Stimulated activated memory B cell treated with anti-CD40 and anti-IgM and Interleukin-4, amounts not matched to agents 10 μg/mL and 1 μg/mL and 100 μg/mL, for 72 hours (primary cell): ENCODE data around the gene CNBP.
"Not testable (repeated sequence)": the region's sequence is repeated elsewhere in the genome, so short reads cannot be mapped to it uniquely, and the experiment has no call there.

Experiments used
- ATAC-seq: fragments of 150-1000 bp; cut with Tn5 transposase; 2 replicates; pipeline ENCODE4 v1.10.0; 2021
- H3K27ac Mint-ChIP-seq: one replicate; pipeline ENCODE4 v1.8.0; 2022; ENCODE audit warnings: mild to moderate bottlenecking, mixed read lengths
- H3K27me3 Mint-ChIP-seq: one replicate; pipeline ENCODE4 v1.8.0; 2022; ENCODE audit warnings: mixed read lengths
- H3K36me3 Mint-ChIP-seq: one replicate; pipeline ENCODE4 v1.8.0; 2022; ENCODE audit warnings: mixed read lengths
- H3K4me1 Mint-ChIP-seq: one replicate; pipeline ENCODE4 v1.8.0; 2022; ENCODE audit warnings: mixed read lengths
- H3K4me3 Mint-ChIP-seq: one replicate; pipeline ENCODE4 v1.8.0; 2022; ENCODE audit warnings: mild to moderate bottlenecking, moderate library complexity, mixed read lengths
- H3K9me3 Mint-ChIP-seq: one replicate; pipeline ENCODE4 v1.8.0; 2022; ENCODE audit warnings: mixed read lengths

Gene CNBP

DNA sequence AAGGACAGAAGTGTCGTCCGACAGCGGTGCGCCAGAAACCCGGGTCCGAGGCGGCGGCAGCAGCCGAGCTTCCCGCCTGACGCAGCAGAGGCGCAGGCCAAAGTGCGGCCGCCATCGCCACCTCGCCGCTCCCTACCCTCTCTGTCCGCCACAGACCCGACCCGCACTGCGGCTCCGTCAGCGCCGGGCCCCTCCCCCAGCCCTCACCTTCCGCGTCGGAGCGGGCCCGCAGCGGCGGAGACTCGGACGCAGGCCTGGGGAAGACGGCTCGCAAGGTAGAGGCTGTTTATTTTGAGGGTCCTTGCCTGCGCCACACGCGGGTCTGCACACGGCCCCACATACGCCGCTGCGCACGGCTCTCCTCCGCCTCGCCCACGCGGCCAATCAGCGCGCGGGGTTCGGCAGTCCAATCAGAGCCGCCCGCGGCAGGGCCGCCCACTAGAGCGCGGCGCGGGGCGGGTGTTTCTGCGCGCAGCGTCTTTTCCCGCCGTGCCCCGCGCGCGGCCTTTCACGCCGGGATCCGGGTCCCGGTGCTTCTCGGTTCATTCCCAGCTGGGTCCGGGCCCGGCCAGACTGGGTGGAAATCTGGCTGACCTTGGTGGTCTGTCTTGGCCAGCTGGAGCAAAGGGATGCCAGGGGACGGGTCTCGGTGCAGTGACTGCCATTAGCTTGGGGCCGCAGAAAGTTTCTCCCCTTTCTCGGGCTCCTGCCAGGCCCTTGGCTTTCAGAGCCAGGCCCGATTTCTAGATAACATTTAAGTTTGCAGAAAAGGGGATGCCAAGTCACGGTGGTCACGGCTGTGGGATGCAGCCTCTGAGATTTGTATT is at the start of gene CNBP:
Gene CNBP, minus strand, starts transcription at position 328 of the 827 bp plus-strand sequence. CDS start 12,139 bp downstream, outside the sequence.
- peaks cover 33% of the 10 kb centered on the region for H3K36me3 Mint-ChIP-seq
- peaks cover 51% of the 10 kb centered on the region for H3K4me1 Mint-ChIP-seq
- peak; percentile 100 for ATAC-seq

DNA sequence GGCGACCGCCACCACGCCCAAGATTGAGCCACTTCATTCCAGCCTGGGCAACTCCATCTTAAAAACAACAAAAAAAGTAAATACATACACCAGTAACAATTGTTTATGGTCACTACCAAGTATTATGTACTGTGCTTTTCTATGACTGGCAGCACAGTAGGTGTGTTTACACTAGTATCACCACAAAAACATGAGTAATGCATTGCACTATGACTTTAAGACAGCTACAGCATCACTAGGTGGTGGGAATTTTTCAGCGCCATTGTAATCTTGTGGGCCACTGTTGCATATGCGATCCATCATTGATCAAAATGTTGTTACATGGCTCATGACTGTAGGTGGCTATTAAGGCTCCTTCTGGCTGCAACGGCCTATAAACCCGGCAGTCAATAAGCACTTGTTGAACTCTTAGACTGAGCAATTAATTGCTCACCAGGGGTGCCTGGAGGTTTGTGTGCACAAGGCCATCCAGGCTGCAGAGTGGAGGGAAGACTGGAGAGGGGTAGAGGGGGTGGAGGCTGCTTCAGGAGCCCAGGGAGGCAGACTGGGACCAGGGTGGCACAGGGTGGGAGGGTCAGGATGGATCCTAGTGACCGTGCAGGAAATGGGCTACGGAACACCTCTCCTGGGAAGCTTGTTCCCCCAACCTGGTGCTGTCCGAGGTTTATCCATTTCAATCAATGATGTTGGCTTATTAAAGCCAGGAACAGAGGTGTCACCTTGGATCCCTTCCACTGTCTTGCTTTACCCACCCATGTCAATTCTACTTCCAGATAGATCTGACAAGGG is 47.8 kb upstream of the CNBP start:
- no peak for ATAC-seq
- peak overlapping the region; percentile 36 for H3K27ac Mint-ChIP-seq

More for the DNA sequence above, at the start of gene CNBP:
- Mint-ChIP-seq H3K9me3 (no peaks in the 10 kb centered on the region), H3K4me3 (peak within 1 kb of the TSS; percentile 95), H3K27ac (peak within 1 kb of the TSS; percentile 100), H3K27me3 (no peaks in the 10 kb centered on the region)

DNA sequence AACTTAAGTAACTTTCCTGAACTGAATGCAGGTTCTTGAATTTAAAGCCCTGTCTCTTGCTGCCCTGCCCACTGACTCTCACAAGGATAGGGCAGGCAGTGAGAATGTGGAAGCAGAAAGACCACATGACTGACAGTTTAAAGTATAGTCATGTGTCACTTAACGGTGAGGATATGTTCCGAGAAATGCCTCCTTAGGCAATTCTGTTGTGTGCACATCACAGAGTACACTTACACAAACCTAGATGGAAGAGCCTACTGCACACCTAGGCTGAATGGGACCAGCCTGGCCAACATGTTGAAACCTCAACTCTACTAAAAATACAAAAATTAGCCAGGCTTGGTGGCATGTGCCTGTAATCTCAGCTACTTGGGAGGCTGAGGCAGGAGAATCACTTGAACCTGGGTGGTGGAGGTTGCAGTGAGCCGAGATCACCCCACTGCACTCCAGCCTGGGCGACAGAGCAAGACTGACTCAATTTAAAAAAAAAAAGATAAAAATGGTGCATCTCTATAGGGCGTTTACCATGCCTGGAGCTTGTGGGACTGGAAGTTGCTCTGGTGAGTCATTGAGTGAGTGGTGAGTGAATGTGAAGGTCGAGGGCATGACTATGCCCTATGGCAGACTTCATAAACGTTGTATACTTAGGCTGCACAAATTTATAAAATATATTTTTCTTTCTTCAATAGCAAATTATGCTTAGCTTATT is 46.8 kb upstream of the CNBP start:
- Mint-ChIP-seq H3K9me3 (no peaks in the 10 kb centered on the region), H3K27me3 (no peaks in the 10 kb centered on the region), H3K27ac (peak overlapping the region; percentile 36), H3K4me3 (no peak overlapping the region), H3K4me1 (peaks cover 59% of the 10 kb centered on the region), H3K36me3 (no peaks in the 10 kb centered on the region)
- peak; percentile 58 for ATAC-seq

More for the DNA sequence above, 47.8 kb upstream of the CNBP start:
- H3K36me3 Mint-ChIP-seq = no peaks in the 10 kb centered on the region
- H3K9me3 Mint-ChIP-seq = no peaks in the 10 kb centered on the region
- peaks cover 62% of the 10 kb centered on the region for H3K4me1 Mint-ChIP-seq
- no peaks in the 10 kb centered on the region for H3K27me3 Mint-ChIP-seq
- no peak overlapping the region for H3K4me3 Mint-ChIP-seq

DNA sequence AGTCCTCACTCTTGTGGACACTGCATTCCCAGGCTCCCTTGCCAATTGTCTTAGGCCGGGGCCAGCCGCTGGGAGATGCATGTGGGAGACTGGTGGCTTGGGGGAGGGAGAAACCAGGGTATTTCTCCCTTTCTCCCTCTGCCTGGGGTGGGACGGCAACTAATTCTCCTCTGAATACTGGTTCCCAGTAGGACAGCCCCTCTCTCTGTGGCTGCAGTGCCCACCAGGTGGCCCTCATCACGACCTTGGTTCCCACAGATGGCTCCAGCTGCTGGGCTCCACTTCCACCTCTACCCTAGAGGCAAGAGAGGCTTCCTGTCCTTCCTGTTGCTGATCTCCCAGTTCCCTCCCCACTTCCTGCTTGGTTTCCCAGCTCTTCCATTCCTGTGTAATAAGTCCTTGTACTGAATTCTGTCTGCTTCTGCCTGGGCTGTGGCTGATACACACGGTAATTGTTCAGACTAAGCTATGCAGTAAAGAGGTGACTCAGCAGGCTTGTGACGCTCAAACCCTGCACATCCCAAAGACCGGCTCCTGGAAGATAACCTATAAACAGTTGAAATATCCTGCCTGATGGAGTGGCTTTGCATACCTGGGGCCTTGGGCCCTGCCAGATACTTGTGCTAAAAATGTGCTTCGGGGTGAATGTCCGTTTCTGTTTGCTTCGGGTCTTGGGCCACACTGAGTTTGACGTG is 45.3 kb upstream of the CNBP start:
- peak overlapping the region; percentile 25 for H3K27ac Mint-ChIP-seq
- H3K4me3 Mint-ChIP-seq = no peak overlapping the region
- H3K27me3 Mint-ChIP-seq = no peaks in the 10 kb centered on the region
- H3K9me3 Mint-ChIP-seq = no peaks in the 10 kb centered on the region
- H3K36me3 Mint-ChIP-seq = no peaks in the 10 kb centered on the region
- ATAC-seq = no peak
- H3K4me1 Mint-ChIP-seq = peaks cover 49% of the 10 kb centered on the region

DNA sequence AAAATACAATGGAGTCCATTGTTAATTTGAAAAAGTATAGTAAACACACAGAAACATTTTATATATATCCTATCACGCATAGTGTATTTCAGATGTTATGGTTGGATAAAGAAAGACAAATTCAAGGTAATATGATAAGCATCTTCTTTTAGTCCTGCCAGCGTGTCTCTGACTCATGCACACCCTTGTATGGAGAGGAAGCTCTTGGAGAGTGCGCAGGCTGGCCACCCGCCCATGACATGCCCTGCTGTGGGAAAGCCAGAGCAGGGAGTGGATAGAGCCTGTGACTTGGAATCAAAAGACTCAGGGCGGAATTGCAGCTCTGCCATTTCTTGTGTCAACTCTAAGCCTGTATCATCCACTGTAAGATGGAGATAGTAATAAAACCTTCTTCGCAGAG is 42.7 kb upstream of the CNBP start:
- Mint-ChIP-seq H3K36me3 (no peaks in the 10 kb centered on the region), H3K27me3 (no peaks in the 10 kb centered on the region), H3K9me3 (no peaks in the 10 kb centered on the region), H3K27ac (no peak overlapping the region), H3K4me1 (peaks cover 30% of the 10 kb centered on the region), H3K4me3 (no peak overlapping the region)
- ATAC-seq = no peak

DNA sequence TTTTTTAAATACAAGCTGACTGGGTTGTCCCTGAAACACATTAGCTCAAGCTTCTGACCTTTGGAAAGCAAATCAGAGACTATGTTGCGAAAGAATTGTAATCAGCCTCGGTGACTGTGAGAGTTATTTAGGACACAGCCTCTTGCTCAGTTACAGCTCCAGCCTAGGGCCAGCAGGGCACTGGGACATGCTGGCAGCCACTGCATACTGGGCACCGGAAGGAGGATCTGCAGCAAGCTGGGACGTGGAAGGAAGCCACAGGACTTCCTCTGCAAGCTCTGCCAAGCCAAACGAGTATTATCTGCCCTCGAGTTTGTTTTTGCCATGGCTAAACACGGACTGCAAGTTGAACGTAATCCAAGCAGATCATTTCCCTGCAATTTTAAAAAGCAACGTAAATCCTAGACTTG is 41.3 kb upstream of the CNBP start:
- no peak overlapping the region for H3K4me3 Mint-ChIP-seq
- H3K9me3 Mint-ChIP-seq = no peaks in the 10 kb centered on the region
- peak overlapping the region; percentile 57 for H3K27ac Mint-ChIP-seq
- H3K27me3 Mint-ChIP-seq = no peaks in the 10 kb centered on the region
- no peak for ATAC-seq
- peaks cover 25% of the 10 kb centered on the region for H3K4me1 Mint-ChIP-seq
- no peaks in the 10 kb centered on the region for H3K36me3 Mint-ChIP-seq

DNA sequence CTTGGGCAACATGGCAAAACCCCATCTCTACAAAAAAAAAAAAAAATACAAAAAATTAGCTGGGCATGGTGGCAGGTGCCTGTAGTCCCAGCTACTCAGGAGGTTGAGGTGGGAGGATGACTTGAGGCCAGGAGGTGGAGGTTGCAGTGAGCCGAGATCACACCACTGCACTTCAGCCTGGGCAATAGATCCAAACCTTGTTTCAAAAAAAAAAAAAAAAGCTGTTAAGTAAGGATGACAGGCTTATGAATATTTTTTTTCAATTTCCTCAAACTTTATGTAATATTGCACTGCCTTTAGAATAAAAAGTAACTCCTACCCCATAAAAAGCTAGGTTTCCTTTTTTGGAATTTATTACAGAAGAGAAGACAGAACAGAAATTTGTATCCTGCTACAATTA is 40.7 kb upstream of the CNBP start:
- H3K36me3 Mint-ChIP-seq, H3K27ac Mint-ChIP-seq, H3K4me3 Mint-ChIP-seq, H3K9me3 Mint-ChIP-seq, H3K27me3 Mint-ChIP-seq, ATAC-seq: not testable (repeated sequence)
- peaks cover 20% of the 10 kb centered on the region for H3K4me1 Mint-ChIP-seq

DNA sequence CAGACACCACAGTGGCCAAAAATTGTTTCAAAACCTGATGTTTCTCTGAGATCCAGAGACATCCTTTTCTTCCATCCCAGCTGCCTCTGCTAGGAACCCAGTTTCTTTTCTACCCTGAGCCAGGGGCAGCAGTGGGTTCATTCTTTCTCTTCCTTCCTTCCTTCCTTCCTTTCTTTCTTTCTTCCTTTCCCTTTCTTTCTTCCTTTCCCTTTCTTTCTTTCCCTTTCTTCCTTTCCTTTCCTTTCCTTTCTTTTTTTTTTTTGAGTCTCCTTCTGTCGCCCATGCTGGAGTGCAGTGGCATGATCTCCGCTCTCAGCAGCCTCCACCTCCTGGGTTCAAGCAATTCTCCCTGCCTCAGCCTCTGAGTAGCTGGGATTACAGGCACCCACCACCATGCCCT is 35.0 kb upstream of the CNBP start:
- Mint-ChIP-seq H3K36me3 (no peaks in the 10 kb centered on the region), H3K4me3 (no peak overlapping the region), H3K4me1 (no peaks in the 10 kb centered on the region), H3K27ac (no peak overlapping the region), H3K9me3 (no peaks in the 10 kb centered on the region), H3K27me3 (no peaks in the 10 kb centered on the region)
- no peak for ATAC-seq

DNA sequence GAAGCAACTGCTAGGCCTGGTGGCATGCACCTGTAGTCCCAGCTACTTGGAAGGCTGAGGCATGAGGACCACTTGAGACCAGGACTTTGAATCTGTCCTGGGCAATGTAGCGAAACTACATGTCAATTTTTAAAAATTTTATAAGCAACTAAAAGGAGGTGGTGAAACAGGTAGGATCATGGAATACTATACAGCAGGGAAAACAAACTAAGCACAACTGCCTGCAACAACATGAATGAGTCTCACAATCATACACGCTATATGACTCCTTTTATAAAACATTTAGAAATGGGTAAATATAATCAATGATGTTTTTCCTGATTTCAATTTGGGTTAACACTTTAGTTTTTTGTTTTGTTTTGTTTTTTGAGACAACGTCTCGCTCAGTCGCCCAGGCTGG is 29.5 kb upstream of the CNBP start:
- peaks cover 23% of the 10 kb centered on the region for H3K27me3 Mint-ChIP-seq
- no peaks in the 10 kb centered on the region for H3K4me1 Mint-ChIP-seq
- H3K27ac Mint-ChIP-seq = no peak overlapping the region
- ATAC-seq = no peak
- H3K36me3 Mint-ChIP-seq = no peaks in the 10 kb centered on the region
- H3K9me3 Mint-ChIP-seq = no peaks in the 10 kb centered on the region
- H3K4me3 Mint-ChIP-seq = no peak overlapping the region

DNA sequence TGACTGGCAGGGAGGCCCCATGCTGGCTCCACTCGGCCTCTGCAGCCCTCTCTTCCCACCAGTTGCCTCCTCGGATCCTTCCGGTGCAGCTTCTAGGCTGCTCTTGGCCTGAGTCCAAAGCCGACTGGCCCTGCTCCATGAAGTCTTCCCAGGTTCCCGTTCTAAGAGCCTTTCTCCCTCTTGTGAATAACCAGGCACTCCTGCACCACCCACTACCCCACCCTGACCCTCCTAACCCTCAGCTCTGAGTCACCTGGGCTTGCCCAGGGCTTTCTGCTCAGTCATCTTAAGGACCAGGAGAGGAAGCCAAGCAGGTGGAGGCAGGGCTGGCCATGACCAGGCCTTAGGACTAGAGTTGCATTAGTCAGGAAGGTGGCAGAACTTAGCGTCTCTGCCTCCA is 28.1 kb upstream of the CNBP start:
- Mint-ChIP-seq H3K4me1 (no peaks in the 10 kb centered on the region), H3K36me3 (no peaks in the 10 kb centered on the region), H3K27me3 (peaks cover 23% of the 10 kb centered on the region), H3K9me3 (no peaks in the 10 kb centered on the region), H3K4me3 (no peak overlapping the region), H3K27ac (no peak overlapping the region)
- no peak for ATAC-seq

DNA sequence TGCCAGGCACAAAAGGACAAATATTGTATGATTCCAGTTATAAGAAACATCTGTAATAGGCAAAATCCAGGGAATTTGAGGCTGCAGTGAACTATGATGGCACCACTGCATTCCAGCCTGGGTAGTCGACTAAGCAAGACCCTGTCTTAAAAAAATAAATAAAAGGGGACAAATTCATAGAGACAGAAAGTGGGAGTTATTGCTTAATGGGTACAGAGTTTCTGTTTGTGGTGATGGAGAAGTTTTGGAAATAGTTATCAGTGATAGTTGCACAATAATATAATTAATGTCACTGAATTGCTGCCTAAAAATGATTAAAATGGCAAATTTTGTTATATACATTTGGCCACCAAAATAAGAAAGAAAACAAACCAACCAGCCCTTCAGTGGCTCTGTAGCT is 27.6 kb upstream of the CNBP start:
- H3K27me3 Mint-ChIP-seq = peaks cover 23% of the 10 kb centered on the region
- H3K4me1 Mint-ChIP-seq = no peaks in the 10 kb centered on the region
- no peaks in the 10 kb centered on the region for H3K9me3 Mint-ChIP-seq
- no peak overlapping the region for H3K4me3 Mint-ChIP-seq
- H3K36me3 Mint-ChIP-seq = no peaks in the 10 kb centered on the region
- no peak for ATAC-seq
- H3K27ac Mint-ChIP-seq = no peak overlapping the region

DNA sequence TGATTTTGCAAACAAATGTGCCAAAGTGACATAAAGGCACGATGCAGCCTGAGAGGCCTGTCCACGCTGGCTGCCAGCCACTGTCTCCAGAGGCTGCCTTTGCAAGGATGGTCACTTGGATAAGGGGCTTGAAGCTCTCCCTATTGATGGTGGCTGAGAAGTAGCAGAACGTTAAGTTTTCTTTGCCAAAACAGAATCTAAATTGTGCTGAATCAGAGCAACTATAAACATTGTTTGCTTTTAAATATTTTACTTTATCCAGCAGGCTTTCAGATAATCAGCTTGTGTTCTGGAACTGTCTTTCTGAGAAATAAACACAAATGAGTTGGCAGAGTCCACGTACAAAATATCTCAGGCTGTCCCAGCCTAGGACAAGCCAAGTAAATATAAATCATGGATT is 23.8 kb upstream of the CNBP start:
- H3K27ac Mint-ChIP-seq = no peak overlapping the region
- H3K27me3 Mint-ChIP-seq = peaks cover 23% of the 10 kb centered on the region
- no peak for ATAC-seq
- H3K4me1 Mint-ChIP-seq = no peaks in the 10 kb centered on the region
- H3K9me3 Mint-ChIP-seq = no peaks in the 10 kb centered on the region
- H3K4me3 Mint-ChIP-seq = no peak overlapping the region
- H3K36me3 Mint-ChIP-seq = no peaks in the 10 kb centered on the region

DNA sequence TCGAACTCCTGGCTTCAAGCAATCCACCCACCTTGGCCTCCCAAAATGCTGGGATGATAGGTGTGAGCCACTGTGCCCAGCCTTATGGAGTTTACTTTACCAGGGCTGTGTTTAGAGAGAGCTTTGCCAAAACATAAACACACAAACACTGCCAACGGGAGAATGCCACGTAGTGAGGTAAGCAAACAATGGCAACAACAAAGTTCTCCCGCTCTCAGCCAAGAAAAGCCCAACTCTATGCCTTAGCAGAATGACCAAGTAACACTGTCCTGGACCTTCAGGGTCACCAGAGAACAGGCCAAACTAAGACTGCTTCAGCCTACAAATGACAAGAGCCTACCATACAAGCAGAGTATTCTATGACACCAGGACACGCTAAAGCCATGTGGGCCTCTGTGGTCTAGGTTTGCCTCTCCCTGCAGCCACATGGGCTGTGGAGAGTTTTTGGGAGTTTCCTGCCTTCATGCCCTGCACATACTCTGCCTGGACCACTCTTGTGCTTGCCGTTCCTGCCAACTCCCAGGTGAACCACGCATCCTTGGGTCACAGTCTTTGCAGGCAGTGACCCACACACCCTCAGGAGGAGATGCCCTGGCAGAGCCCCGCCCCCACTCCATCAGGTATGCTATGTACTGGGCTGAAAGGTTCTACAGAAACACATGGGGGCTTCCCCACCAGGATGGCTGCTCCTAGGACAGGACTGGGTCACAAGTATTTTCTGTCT is 21.6 kb upstream of the CNBP start:
- Mint-ChIP-seq H3K9me3 (no peaks in the 10 kb centered on the region), H3K4me3 (no peak overlapping the region), H3K27ac (no peak overlapping the region)

DNA sequence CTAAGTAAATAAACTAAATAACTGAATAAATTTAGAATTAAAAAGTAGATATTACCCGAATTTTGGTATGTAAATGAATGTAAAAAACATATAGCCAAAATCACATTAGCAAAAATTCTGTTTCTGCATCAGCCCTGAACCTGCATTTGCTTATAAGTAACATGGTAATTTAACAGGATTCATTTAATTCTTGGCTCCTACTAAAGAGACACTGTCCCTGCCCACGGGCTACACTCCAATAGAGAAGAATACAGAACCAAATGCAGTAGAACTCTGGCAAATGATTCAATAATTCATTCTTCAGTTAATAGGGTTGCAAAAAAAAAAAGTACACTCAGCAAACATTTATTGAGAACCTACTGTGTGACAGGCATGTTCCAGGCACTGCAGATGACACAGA is 20.8 kb upstream of the CNBP start:
- no peaks in the 10 kb centered on the region for H3K27me3 Mint-ChIP-seq
- no peak for ATAC-seq

More for the DNA sequence above, 21.6 kb upstream of the CNBP start:
- Mint-ChIP-seq H3K27me3 (peaks cover 5% of the 10 kb centered on the region), H3K36me3 (no peaks in the 10 kb centered on the region), H3K4me1 (no peaks in the 10 kb centered on the region)
- ATAC-seq = no peak

More for the DNA sequence above, 20.8 kb upstream of the CNBP start:
- H3K4me3 Mint-ChIP-seq = no peak overlapping the region
- H3K4me1 Mint-ChIP-seq = no peaks in the 10 kb centered on the region
- H3K27ac Mint-ChIP-seq = no peak overlapping the region
- H3K36me3 Mint-ChIP-seq = no peaks in the 10 kb centered on the region
- H3K9me3 Mint-ChIP-seq = no peaks in the 10 kb centered on the region
